A673 (cell line): Measurements from ENCODE around the gene TMEM125. TPM values are rescaled to one million over a fixed set of nuclear protein-coding genes. Genes with fewer than 3 reads are reported as not detected.

Experiments used
- BruUV-seq: library from RNA; stranded (reverse); fragments of 400-500 nt; replicated peaks from 2 replicates; lab custom pipeline; 2021; lab: Mats Ljungman, UMichigan
- CTCF ChIA-PET: fragments of 300-600 bp; sonication (Branson Sonifier 250); formaldehyde crosslinking; loops from one replicate; lab custom pipeline; 2022; ENCODE audit warnings: antibody characterized with exemption; lab: Charles Lee
- POLR2A ChIA-PET: fragments of 300-600 bp; sonication (Branson Sonifier 250); formaldehyde crosslinking; loops from one replicate; lab custom pipeline; 2022; ENCODE audit warnings: antibody characterized with exemption; ENCODE audit not compliant: low non-redundant PET; lab: Charles Lee
- DNase-seq: peaks from one replicate; pipeline ENCODE4 v3.0.0-alpha.2; 2015; ENCODE audit warnings: low spot score
- H3K27ac ChIP-seq: fragments of 200-600 bp; sonication (generic); 2 replicates; pipeline ENCODE4 v1.5.1; 2016; ENCODE audit warnings: mixed run types, low read depth, mild to moderate bottlenecking, mixed read lengths, antibody characterized with exemption, low read length; ENCODE audit not compliant: poor library complexity, severe bottlenecking
- H3K27me3 ChIP-seq: fragments of 200-600 bp; sonication (generic); replicated peaks from 2 replicates; pipeline ENCODE4 v1.6.1; 2017; ENCODE audit warnings: mixed run types, low read depth, mild to moderate bottlenecking, mixed read lengths, antibody characterized with exemption, low read length; ENCODE audit not compliant: insufficient read depth, poor library complexity
- H3K36me3 ChIP-seq: fragments of 200-600 bp; sonication (generic); 2 replicates; pipeline ENCODE4 v1.6.1; 2016; ENCODE audit warnings: mixed run types, mild to moderate bottlenecking, mixed read lengths, antibody characterized with exemption, low read length; ENCODE audit not compliant: insufficient read depth, poor library complexity, severe bottlenecking
- H3K4me1 ChIP-seq: fragments of 200-600 bp; sonication (generic); 2 replicates; pipeline ENCODE4 v1.6.1; 2017; ENCODE audit warnings: mixed run types, mild to moderate bottlenecking, mixed read lengths, antibody characterized with exemption, low read length; ENCODE audit not compliant: insufficient read depth, poor library complexity, severe bottlenecking
- H3K4me3 ChIP-seq: fragments of 200-600 bp; sonication (generic); 2 replicates; pipeline ENCODE4 v1.5.1; 2016; ENCODE audit warnings: low read depth, mixed run types, mild to moderate bottlenecking, mixed read lengths, low read length; ENCODE audit not compliant: poor library complexity, severe bottlenecking
- H3K9me3 ChIP-seq: fragments of 200-600 bp; sonication (generic); 2 replicates; pipeline ENCODE4 v1.6.1; 2016; ENCODE audit warnings: mixed run types, low read depth, mild to moderate bottlenecking, mixed read lengths, antibody characterized with exemption, low read length; ENCODE audit not compliant: poor library complexity, severe bottlenecking
- EZH2 ChIP-seq: fragments of 200-600 bp; sonication (generic); IDR thresholded peaks from 2 replicates; pipeline ENCODE4 v1.6.1; 2017; ENCODE audit warnings: borderline replicate concordance, low read depth, mild to moderate bottlenecking, mixed read lengths, antibody characterized with exemption, low read length; ENCODE audit not compliant: poor library complexity, severe bottlenecking
- intact Hi-C: fragments of 100-400 bp; cut with micrococcal nuclease; formaldehyde crosslinking; loops from one replicate; pipeline ENCODE4 v1.10.0; 2022; ENCODE audit not compliant: unreplicated experiment
- total RNA-seq: library from RNA; stranded (reverse); gene quantifications from 2 replicates; pipeline ENCODE4 v1.2.3, GENCODE V29; 2021
- TF ChIP-seq, protein P1 (sequence below): fragments of 300-800, 200-600 bp; sonication (generic); conservative IDR thresholded peaks from 2 replicates; pipeline ENCODE4 v1.5.1; 2017; ENCODE audit warnings: low read depth, mild to moderate bottlenecking, antibody characterized with exemption, low read length, moderate library complexity, mixed read lengths

The TMEM125 gene
- total RNA-seq, 1 experiment from 2014 or later = not detected

DNA sequence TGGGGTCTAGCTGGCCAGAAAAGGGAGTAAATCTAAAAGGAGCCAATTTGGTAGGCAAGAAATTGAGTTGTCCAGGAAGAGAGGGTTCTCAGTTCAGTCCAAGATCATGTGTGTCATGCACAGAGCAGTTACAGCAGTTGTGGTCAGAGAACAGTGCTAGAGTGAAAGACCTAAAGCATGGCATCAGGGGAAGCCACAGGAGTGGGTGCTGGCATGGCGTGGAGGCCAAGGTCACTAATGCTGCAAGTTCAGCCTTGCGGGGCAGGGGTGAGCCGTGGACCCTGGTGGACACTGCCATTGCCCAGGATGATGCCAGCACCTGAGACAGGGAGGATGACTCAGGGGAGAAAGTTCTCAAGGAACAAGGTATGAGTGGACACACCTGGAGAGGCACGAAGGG lies 16.6 kb upstream of the TMEM125 start:
- no peaks in the 10 kb centered on the region for H3K4me1 ChIP-seq
- H3K9me3 ChIP-seq = no peaks in the 10 kb centered on the region
- DNase-seq = no peak
- TF ChIP-seq, protein P1, sequence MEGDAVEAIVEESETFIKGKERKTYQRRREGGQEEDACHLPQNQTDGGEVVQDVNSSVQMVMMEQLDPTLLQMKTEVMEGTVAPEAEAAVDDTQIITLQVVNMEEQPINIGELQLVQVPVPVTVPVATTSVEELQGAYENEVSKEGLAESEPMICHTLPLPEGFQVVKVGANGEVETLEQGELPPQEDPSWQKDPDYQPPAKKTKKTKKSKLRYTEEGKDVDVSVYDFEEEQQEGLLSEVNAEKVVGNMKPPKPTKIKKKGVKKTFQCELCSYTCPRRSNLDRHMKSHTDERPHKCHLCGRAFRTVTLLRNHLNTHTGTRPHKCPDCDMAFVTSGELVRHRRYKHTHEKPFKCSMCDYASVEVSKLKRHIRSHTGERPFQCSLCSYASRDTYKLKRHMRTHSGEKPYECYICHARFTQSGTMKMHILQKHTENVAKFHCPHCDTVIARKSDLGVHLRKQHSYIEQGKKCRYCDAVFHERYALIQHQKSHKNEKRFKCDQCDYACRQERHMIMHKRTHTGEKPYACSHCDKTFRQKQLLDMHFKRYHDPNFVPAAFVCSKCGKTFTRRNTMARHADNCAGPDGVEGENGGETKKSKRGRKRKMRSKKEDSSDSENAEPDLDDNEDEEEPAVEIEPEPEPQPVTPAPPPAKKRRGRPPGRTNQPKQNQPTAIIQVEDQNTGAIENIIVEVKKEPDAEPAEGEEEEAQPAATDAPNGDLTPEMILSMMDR = no peak
- no peak for TF ChIP-seq EZH2
- no TSS peak for BruUV-seq
- POLR2A ChIA-PET = no interaction called here
- no peaks in the 10 kb centered on the region for H3K36me3 ChIP-seq
- CTCF ChIA-PET = no interaction called here
- H3K27me3 ChIP-seq = no peaks in the 10 kb centered on the region
- H3K4me3 ChIP-seq = no peak overlapping the region
- intact Hi-C loops = no loop called here
- H3K27ac ChIP-seq = no peak overlapping the region

DNA sequence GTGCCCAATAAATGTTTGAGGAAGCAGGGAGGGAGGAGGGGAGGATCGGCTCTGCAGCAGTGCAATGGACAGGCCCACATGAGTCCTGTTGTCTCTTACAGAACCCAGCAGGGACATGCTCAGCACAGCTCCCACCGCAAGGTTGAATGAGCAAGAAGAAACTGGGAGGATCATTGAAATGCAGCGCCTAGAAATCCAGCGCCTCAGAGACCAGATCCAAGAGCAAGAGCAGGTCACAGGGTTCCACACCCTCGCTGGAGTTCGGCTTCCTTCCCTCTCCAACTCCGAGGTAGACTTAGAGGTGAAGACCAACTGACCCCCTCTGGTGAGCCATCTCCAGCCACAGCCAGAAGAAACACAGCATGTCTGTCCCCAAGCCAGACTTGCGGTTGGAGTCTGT lies 15.9 kb upstream of the TMEM125 start:
- ChIA-PET POLR2A (no interaction called here), CTCF (no interaction called here)
- H3K27ac ChIP-seq = no peak overlapping the region
- H3K4me3 ChIP-seq = no peak overlapping the region
- intact Hi-C loops = no loop called here
- no peaks in the 10 kb centered on the region for H3K36me3 ChIP-seq
- DNase-seq = no peak
- TF ChIP-seq EZH2 = no peak
- TF ChIP-seq, protein P1 = no peak
- no TSS peak for BruUV-seq
- H3K4me1 ChIP-seq = no peaks in the 10 kb centered on the region
- no peaks in the 10 kb centered on the region for H3K27me3 ChIP-seq
- no peaks in the 10 kb centered on the region for H3K9me3 ChIP-seq

DNA sequence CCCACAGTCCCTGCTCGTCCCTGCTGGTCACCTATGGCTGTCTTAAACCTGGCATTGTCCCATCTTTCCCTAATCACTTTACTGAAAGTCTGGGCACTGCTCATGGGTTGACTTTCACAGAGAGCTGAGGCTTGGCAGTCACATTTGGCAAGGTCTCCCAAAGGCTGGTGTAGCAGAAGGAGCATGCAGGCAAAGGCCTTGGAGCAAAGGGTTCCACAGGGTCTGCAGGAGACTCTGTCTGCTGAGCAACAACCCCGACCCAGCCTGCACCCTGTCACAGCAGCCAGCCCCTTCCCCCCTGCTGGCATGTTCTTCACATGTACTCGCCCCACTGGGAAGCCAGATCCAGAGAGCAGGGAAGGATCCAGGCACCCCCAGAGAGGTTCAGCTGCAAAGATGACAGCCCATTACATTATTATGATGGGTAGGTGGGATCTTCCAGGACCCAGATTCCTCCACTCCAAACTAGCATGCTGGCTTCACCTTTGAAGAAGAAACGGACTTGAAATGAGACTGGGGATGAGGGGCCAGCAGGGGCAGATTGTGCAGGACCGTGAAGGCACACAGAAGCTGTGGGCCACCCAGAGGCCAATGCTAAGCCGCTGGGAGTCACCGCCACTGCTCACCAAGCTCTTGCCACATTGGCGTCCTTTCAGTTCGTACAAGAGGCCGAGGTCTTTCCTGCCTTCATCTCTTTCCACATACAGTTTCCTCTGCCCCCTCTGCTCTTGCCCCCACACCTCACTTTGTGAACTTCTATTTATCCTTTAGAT lies 14.2 kb upstream of the TMEM125 start:
- Histone ChIP-seq H3K9me3 (no peaks in the 10 kb centered on the region), H3K4me1 (no peaks in the 10 kb centered on the region), H3K27ac (no peak overlapping the region), H3K36me3 (no peaks in the 10 kb centered on the region), H3K27me3 (no peaks in the 10 kb centered on the region), H3K4me3 (no peak overlapping the region)
- intact Hi-C loops = no loop called here
- no TSS peak for BruUV-seq
- no peak for TF ChIP-seq EZH2
- TF ChIP-seq, protein P1 = no peak
- DNase-seq = no peak
- CTCF ChIA-PET = no interaction called here
- POLR2A ChIA-PET = no interaction called here
